Measurements from ENCODE around the gene POLE. TPM values are rescaled to one million over a fixed set of nuclear protein-coding genes. Genes with fewer than 3 reads are reported as not detected.

POLE gene
- total RNA-seq, 1 experiment from 2014 or later, result 167 TPM

DNA sequence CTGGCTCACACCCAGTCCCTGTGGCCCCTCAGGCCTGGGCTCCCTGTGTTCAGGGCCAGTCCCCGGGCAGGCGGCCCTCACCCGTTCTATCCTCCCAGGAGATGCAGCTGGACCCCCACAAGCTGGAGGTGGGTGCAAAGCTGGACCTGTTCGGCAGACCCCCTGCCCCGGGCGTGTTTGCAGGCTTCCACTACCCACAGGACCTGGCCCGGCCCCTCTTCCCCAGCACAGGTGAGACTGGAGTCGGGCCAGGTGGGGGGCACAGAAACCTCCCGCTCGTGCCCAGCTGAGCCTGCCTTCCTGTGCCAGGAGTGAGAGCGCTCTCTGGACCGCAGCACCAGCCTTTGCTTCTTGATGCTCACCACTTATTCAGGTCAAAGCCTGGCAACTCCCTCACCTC is 110.4 kb downstream of the POLE start:
- ChIA-PET POLR2A (no interaction called here), CTCF (interaction anchor here (0.7 kb wide), 1 partner anchor 147 kb away, joined by 3 read pairs; no protein-coding TSS in a partner anchor)
- peaks cover 26% of the 10 kb centered on the region for H3K36me3 Mint-ChIP-seq (ENCODE audit: insufficient read depth, unreplicated experiment)

DNA sequence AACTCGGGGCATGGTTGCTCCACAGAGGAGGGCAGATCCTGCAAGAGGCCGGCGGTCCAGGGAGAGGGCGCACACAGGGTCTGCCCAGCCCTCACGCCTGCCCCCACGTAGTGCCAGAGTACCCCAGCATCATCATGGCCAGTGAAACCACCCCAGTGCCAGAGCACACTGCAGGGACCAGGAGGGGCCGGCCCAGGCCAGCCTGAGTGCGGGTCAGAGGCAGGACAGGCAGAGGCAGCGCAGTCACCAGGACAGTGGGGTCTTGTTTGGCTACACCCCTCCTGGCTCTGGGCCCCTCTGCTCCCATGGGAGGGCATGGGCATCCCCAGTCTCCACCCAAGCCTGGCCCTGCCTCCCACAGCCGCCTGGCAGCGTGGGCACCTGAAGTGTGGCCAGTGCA is 111.5 kb downstream of the POLE start:
- no peaks in the 10 kb centered on the region for H3K9me3 ChIP-seq
- DNase-seq, result no peak
- peaks cover 29% of the 10 kb centered on the region for H3K36me3 Mint-ChIP-seq (ENCODE audit: insufficient read depth, unreplicated experiment)
- no peak overlapping the region for H3K27ac Mint-ChIP-seq (ENCODE audit: unreplicated experiment)
- ChIA-PET POLR2A (no interaction called here), CTCF (no interaction called here)
- TF ChIP-seq, protein P1, sequence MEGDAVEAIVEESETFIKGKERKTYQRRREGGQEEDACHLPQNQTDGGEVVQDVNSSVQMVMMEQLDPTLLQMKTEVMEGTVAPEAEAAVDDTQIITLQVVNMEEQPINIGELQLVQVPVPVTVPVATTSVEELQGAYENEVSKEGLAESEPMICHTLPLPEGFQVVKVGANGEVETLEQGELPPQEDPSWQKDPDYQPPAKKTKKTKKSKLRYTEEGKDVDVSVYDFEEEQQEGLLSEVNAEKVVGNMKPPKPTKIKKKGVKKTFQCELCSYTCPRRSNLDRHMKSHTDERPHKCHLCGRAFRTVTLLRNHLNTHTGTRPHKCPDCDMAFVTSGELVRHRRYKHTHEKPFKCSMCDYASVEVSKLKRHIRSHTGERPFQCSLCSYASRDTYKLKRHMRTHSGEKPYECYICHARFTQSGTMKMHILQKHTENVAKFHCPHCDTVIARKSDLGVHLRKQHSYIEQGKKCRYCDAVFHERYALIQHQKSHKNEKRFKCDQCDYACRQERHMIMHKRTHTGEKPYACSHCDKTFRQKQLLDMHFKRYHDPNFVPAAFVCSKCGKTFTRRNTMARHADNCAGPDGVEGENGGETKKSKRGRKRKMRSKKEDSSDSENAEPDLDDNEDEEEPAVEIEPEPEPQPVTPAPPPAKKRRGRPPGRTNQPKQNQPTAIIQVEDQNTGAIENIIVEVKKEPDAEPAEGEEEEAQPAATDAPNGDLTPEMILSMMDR (IDR thresholded peaks at IDR 0.05; ENCODE audit: insufficient read depth in 1 of 2, low read depth in 1 of 2, low read length in 1 of 2, severe bottlenecking in 1 of 2, unreplicated experiment in 1 of 2), result no peak
- no peaks in the 10 kb centered on the region for H3K4me1 Mint-ChIP-seq (ENCODE audit: low read depth, unreplicated experiment)
- H3K27me3 ChIP-seq (replicated peaks; ENCODE audit: control insufficient read depth, insufficient read depth, low read length), result no peaks in the 10 kb centered on the region
- H3K27me3 Mint-ChIP-seq (ENCODE audit: insufficient read depth, unreplicated experiment), result no peaks in the 10 kb centered on the region
- no peak overlapping the region for H3K4me3 Mint-ChIP-seq (ENCODE audit: unreplicated experiment)
- no peaks in the 10 kb centered on the region for H3K9me3 Mint-ChIP-seq (ENCODE audit: unreplicated experiment)
- intact Hi-C loops (cut with micrococcal nuclease; ENCODE audit: unreplicated experiment), result no loop called here
- H3K4me3 ChIP-seq (ENCODE audit: low read depth, low read length), result no peak overlapping the region
- no TSS peak for BruUV-seq (replicated peaks)
- peaks cover 3% of the 10 kb centered on the region; the same call in 1 of the 2 replicates for H3K36me3 ChIP-seq (ENCODE audit: control insufficient read depth, insufficient read depth, low read length)
- 0 out of 2 replicates have a peak, but pooled peaks cover 5% of the 10 kb centered on the region for H3K4me1 ChIP-seq

More for the DNA sequence above, 110.4 kb downstream of the POLE start:
- Mint-ChIP-seq H3K4me3 (ENCODE audit: unreplicated experiment) (no peak overlapping the region), H3K9me3 (ENCODE audit: unreplicated experiment) (no peaks in the 10 kb centered on the region), H3K27ac (ENCODE audit: unreplicated experiment) (no peak overlapping the region), H3K27me3 (ENCODE audit: insufficient read depth, unreplicated experiment) (no peaks in the 10 kb centered on the region), H3K4me1 (ENCODE audit: low read depth, unreplicated experiment) (no peaks in the 10 kb centered on the region)
- Histone ChIP-seq H3K4me3 (ENCODE audit: low read depth, low read length) (no peak overlapping the region), H3K4me1 (0 out of 2 replicates have a peak, but pooled peaks cover 5% of the 10 kb centered on the region), H3K9me3 (no peaks in the 10 kb centered on the region), H3K36me3 (ENCODE audit: control insufficient read depth, insufficient read depth, low read length) (peaks cover 2% of the 10 kb centered on the region; the same call in 1 of the 2 replicates), H3K27me3 (replicated peaks; ENCODE audit: control insufficient read depth, insufficient read depth, low read length) (no peaks in the 10 kb centered on the region)
- no peak for DNase-seq
- no TSS peak for BruUV-seq (replicated peaks)
- intact Hi-C loops (cut with micrococcal nuclease; ENCODE audit: unreplicated experiment), result no loop called here
- TF ChIP-seq, protein P1 (IDR thresholded peaks at IDR 0.05; ENCODE audit: insufficient read depth in 1 of 2, low read depth in 1 of 2, low read length in 1 of 2, severe bottlenecking in 1 of 2, unreplicated experiment in 1 of 2), result no peak

DNA sequence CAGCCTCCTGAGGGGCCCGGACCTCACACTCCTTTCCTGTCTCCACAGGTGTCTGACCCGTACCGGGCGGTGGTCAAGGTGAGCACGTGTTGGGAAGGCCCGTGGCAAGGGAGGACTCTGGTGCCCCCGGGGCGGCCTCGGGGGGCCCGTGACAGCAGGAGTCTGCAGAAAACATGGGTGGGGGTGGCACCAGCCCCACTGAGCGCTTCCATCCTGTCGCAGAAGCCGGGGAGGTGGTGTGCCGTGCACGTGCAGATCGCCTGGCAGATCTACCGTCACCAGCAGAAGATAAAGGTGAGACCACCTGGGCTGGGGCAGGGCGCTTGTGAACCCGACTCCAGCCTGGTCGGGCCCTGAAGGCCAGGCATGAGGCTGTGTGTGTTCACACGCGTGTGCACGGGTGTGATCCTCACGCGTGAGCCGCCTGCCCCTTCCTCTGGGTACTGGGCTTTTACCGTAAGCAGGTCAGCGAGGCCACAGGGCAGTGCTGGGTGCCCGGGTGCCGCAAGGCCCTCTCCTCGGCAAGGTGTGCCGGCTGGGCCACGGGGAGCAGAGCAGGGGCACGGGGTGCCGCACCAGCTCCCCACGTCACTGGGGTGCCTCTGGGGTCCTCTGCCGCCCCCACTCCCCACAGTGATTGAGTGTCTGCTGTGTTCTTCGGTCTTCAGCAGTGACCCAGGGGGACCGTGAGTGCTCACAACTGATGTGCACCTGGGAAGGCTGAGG is 112.7 kb downstream of the POLE start:
- CTCF ChIA-PET, result no interaction called here
- H3K27me3 Mint-ChIP-seq (ENCODE audit: insufficient read depth, unreplicated experiment), result no peaks in the 10 kb centered on the region
- no peaks in the 10 kb centered on the region for H3K27me3 ChIP-seq (replicated peaks; ENCODE audit: control insufficient read depth, insufficient read depth, low read length)
- peaks cover 3% of the 10 kb centered on the region for H3K36me3 ChIP-seq (ENCODE audit: control insufficient read depth, insufficient read depth, low read length)
- no peak overlapping the region for H3K4me3 ChIP-seq (ENCODE audit: low read depth, low read length)
- H3K4me3 Mint-ChIP-seq (ENCODE audit: unreplicated experiment), result no peak overlapping the region
- no peaks in the 10 kb centered on the region for H3K4me1 Mint-ChIP-seq (ENCODE audit: low read depth, unreplicated experiment)
- BruUV-seq (replicated peaks), result no TSS peak
- 0 out of 2 replicates have a peak, but pooled peaks cover 5% of the 10 kb centered on the region for H3K4me1 ChIP-seq
- no peaks in the 10 kb centered on the region for H3K9me3 Mint-ChIP-seq (ENCODE audit: unreplicated experiment)
- POLR2A ChIA-PET, result no interaction called here
- TF ChIP-seq, protein P1 (IDR thresholded peaks at IDR 0.05; ENCODE audit: insufficient read depth in 1 of 2, low read depth in 1 of 2, low read length in 1 of 2, severe bottlenecking in 1 of 2, unreplicated experiment in 1 of 2), result no peak
- no peak overlapping the region for H3K27ac Mint-ChIP-seq (ENCODE audit: unreplicated experiment)
- no peak for DNase-seq
- intact Hi-C loops (cut with micrococcal nuclease; ENCODE audit: unreplicated experiment), result no loop called here
- no peaks in the 10 kb centered on the region for H3K9me3 ChIP-seq
- peaks cover 18% of the 10 kb centered on the region for H3K36me3 Mint-ChIP-seq (ENCODE audit: insufficient read depth, unreplicated experiment)

Small RNA genes within 50 kb of the gene (microRNA-seq; reads per million reads assigned to microRNA genes)
- gene MIR6763, result 0.93 reads per million

Other genes with a start within 250 kb of the POLE start
- gene FBRSL1, start 197.2 kb downstream of the POLE start, total RNA-seq (2022), result 90.3 and 96.1 TPM in 2 replicates
- gene LRCOL1, start 76.8 kb downstream of the POLE start, total RNA-seq (2022), result not detected in 2 replicates
- gene P2RX2, start 68.6 kb downstream of the POLE start, total RNA-seq (2022), result not detected in 2 replicates
- gene PXMP2, start 245 bp upstream of the POLE start, total RNA-seq (2022), result 29.8 and 39.9 TPM in 2 replicates
- 78.1 and 87.8 TPM in 2 replicates for gene PGAM5, start 23.5 kb upstream of the POLE start, total RNA-seq (2022)
- gene ANKLE2, start 74.5 kb upstream of the POLE start, total RNA-seq (2022), result 80.8 and 86.6 TPM in 2 replicates
- 62.2 and 67.0 TPM in 2 replicates for gene GOLGA3, start 141.5 kb upstream of the POLE start, total RNA-seq (2022)
- 28.0 and 32.3 TPM in 2 replicates for gene CHFR, start 200.3 kb upstream of the POLE start, total RNA-seq (2022)

Data from Caco-2 (cell line).